Loucy (cell line): Measurements from ENCODE around the gene MRPS2.
"Not testable (repeated sequence)": the region's sequence is repeated elsewhere in the genome, so short reads cannot be mapped to it uniquely, and the experiment has no call there.

Experiments
- H2AFZ ChIP-seq: fragments of 200-600 bp; sonication (generic); 2 replicates; pipeline ENCODE4 v1.6.0; 2016; ENCODE audit warnings: antibody characterized with exemption, mild to moderate bottlenecking, low read length, moderate library complexity
- H3F3A ChIP-seq: fragments of 200-600 bp; 2 replicates; pipeline ENCODE4 v1.6.0; 2016; ENCODE audit warnings: antibody characterized with exemption, low read depth, mild to moderate bottlenecking
- H3K27me3 ChIP-seq: fragments of 200-600 bp; sonication (generic); 2 replicates; pipeline ENCODE4 v1.6.1; 2014; ENCODE audit warnings: low read length, mild to moderate bottlenecking; ENCODE audit not compliant: insufficient read depth, poor library complexity, severe bottlenecking
- H3K36me3 ChIP-seq: fragments of 200-600 bp; sonication (generic); 2 replicates; pipeline ENCODE4 v1.6.1; 2016; ENCODE audit warnings: low read length; ENCODE audit not compliant: insufficient read depth
- H3K4me1 ChIP-seq: fragments of 200-600 bp; sonication (generic); 2 replicates; pipeline ENCODE4 v1.5.1; 2014; ENCODE audit warnings: low read length, mild to moderate bottlenecking; ENCODE audit not compliant: insufficient read depth, poor library complexity, severe bottlenecking
- H3K4me2 ChIP-seq: fragments of 200-600 bp; sonication (generic); 2 replicates; pipeline ENCODE4 v1.6.0; 2014; ENCODE audit warnings: antibody characterized with exemption, low read length, low read depth, mild to moderate bottlenecking; ENCODE audit not compliant: poor library complexity, severe bottlenecking
- H3K4me3 ChIP-seq: fragments of 200-600 bp; sonication (generic); 2 replicates; pipeline ENCODE4 v1.5.1; 2014; ENCODE audit warnings: low read length, mild to moderate bottlenecking, mixed read lengths; ENCODE audit not compliant: poor library complexity, severe bottlenecking
- H3K79me2 ChIP-seq: fragments of 200-600 bp; sonication (generic); 2 replicates; pipeline ENCODE4 v1.6.1; 2014; ENCODE audit warnings: low read length; ENCODE audit not compliant: insufficient read depth
- H3K9ac ChIP-seq: fragments of 200-600 bp; sonication (generic); 2 replicates; pipeline ENCODE4 v1.6.0; 2014; ENCODE audit warnings: mild to moderate bottlenecking, low read depth, low read length, moderate library complexity; ENCODE audit not compliant: poor library complexity, severe bottlenecking
- H3K9me2 ChIP-seq: fragments of 200-600 bp; sonication (generic); replicated peaks from 2 replicates; pipeline ENCODE4 v1.6.1; 2016; ENCODE audit warnings: low read depth, low read length, mixed read lengths
- H3K9me3 ChIP-seq: fragments of 200-600 bp; sonication (generic); 2 replicates; pipeline ENCODE4 v1.6.1; 2014; ENCODE audit warnings: mild to moderate bottlenecking, antibody characterized with exemption, low read length, low read depth; ENCODE audit not compliant: insufficient read depth
- H4K20me1 ChIP-seq: fragments of 200-600 bp; sonication (generic); 2 replicates; pipeline ENCODE4 v1.6.0; 2014; ENCODE audit warnings: antibody characterized with exemption, low read length, mild to moderate bottlenecking; ENCODE audit not compliant: insufficient read depth, poor library complexity, severe bottlenecking
- CTCF ChIP-seq: fragments of 200-600 bp; sonication (generic); conservative IDR thresholded peaks from 2 replicates; pipeline ENCODE4 v1.5.1; 2014; ENCODE audit warnings: mild to moderate bottlenecking, antibody characterized with exemption, low read length
- EZH2phosphoT487 ChIP-seq: fragments of 200-600 bp; IDR thresholded peaks from 2 replicates; pipeline ENCODE4 v1.6.1; 2018; ENCODE audit warnings: antibody characterized with exemption, mild to moderate bottlenecking, moderate library complexity, borderline replicate concordance

MRPS2 gene

GRCh38 chr9:135500525-135501260 is at the start of gene MRPS2:
MRPS2 (plus strand) TSS chr9:135500682; CDS start chr9:135500711, 29 bp downstream.
- Histone ChIP-seq H3K9ac (peak within 1 kb of the TSS; percentile 98), H3K9me2 (no peaks in the 10 kb centered on the region), H3K4me2 (peak within 1 kb of the TSS; percentile 89), H3K79me2 (peaks cover 24% of the 10 kb centered on the region), H3K36me3 (peaks cover 24% of the 10 kb centered on the region; the same call in 1 of the 2 replicates), H3F3A (no peaks in the 10 kb centered on the region), H2AFZ (peak within 1 kb of the TSS; percentile 90), H3K9me3 (no peaks in the 10 kb centered on the region), H3K4me3 (peak within 1 kb of the TSS; percentile 74), H4K20me1 (peaks cover 34% of the 10 kb centered on the region), H3K4me1 (peaks cover 10% of the 10 kb centered on the region), H3K27me3 (peaks cover 3% of the 10 kb centered on the region)
- TF ChIP-seq CTCF, result peak; percentile 68
- no peak for TF ChIP-seq EZH2phosphoT487

GRCh38 chr9:135450956-135451355 is 49.5 kb upstream of the MRPS2 start:
- Histone ChIP-seq H3K4me1 (no peaks in the 10 kb centered on the region), H3K79me2 (no peaks in the 10 kb centered on the region), H3K9ac (no peak overlapping the region), H2AFZ (no peak overlapping the region), H4K20me1 (no peaks in the 10 kb centered on the region), H3K9me2 (no peaks in the 10 kb centered on the region), H3K27me3 (no peaks in the 10 kb centered on the region), H3K36me3 (no peaks in the 10 kb centered on the region), H3K4me3 (no peak overlapping the region), H3K9me3 (no peaks in the 10 kb centered on the region), H3K4me2 (no peak overlapping the region), H3F3A (no peaks in the 10 kb centered on the region)
- TF ChIP-seq EZH2phosphoT487 (no peak), CTCF (no peak)

- not testable (repeated sequence) for H3K4me3 ChIP-seq, H3K4me2 ChIP-seq, H3K27me3 ChIP-seq, H3K9me3 ChIP-seq, H3K4me1 ChIP-seq, H3K79me2 ChIP-seq, H4K20me1 ChIP-seq, H3K36me3 ChIP-seq, H3K9ac ChIP-seq, H3F3A ChIP-seq, H2AFZ ChIP-seq, H3K9me2 ChIP-seq
Measured at GRCh38 chr9:135451909-135452308, 48.6 kb upstream of the MRPS2 start.

- no peaks in the 10 kb centered on the region for H4K20me1 ChIP-seq
Measured at GRCh38 chr9:135454737-135455136, 45.7 kb upstream of the MRPS2 start.

More at GRCh38 chr9:135454737-135455136, 45.7 kb upstream of the MRPS2 start:
- no peak overlapping the region for H3K4me2 ChIP-seq
- no peaks in the 10 kb centered on the region for H3K9me2 ChIP-seq
- no peaks in the 10 kb centered on the region for H3K4me1 ChIP-seq
- H3F3A ChIP-seq, result no peaks in the 10 kb centered on the region
- H2AFZ ChIP-seq, result no peak overlapping the region
- no peaks in the 10 kb centered on the region for H3K27me3 ChIP-seq
- H3K9ac ChIP-seq, result no peak overlapping the region
- TF ChIP-seq CTCF, result no peak
- TF ChIP-seq EZH2phosphoT487, result no peak
- no peaks in the 10 kb centered on the region for H3K79me2 ChIP-seq
- H3K9me3 ChIP-seq, result no peaks in the 10 kb centered on the region
- H3K36me3 ChIP-seq, result no peaks in the 10 kb centered on the region
- H3K4me3 ChIP-seq, result no peak overlapping the region
